ENCODE results near the gene MYLK3.
"Not testable (repeated sequence)": the region's sequence is repeated elsewhere in the genome, so short reads cannot be mapped to it uniquely, and the experiment has no call there.

Gene MYLK3

GRCh38 chr16:46788891-46789474 is 40.8 kb upstream of the MYLK3 start:
- TF ChIP-seq CTCF (IDR thresholded peaks at IDR 0.05; ENCODE audit: borderline replicate concordance, insufficient read depth, low read depth, low read length), result no peak
- no peak overlapping the region for H3K4me3 ChIP-seq (ENCODE audit: low read depth, low read length)

- no peak for TF ChIP-seq CTCF (IDR thresholded peaks at IDR 0.05; ENCODE audit: borderline replicate concordance, insufficient read depth, low read depth, low read length)
- H3K4me3 ChIP-seq (ENCODE audit: low read depth, low read length), result no peak overlapping the region
These were observed 39.8 kb upstream of the MYLK3 start for GRCh38 chr16:46787909-46788308.

GRCh38 chr16:46785076-46785845 is 37.1 kb upstream of the MYLK3 start:
- H3K4me3 ChIP-seq (ENCODE audit: low read depth, low read length), result no peak overlapping the region
- no peak for TF ChIP-seq CTCF (IDR thresholded peaks at IDR 0.05; ENCODE audit: borderline replicate concordance, insufficient read depth, low read depth, low read length)

- not testable (repeated sequence) for H3K4me3 ChIP-seq (ENCODE audit: low read depth, low read length)
These were observed 36.4 kb upstream of the MYLK3 start for GRCh38 chr16:46784569-46784968.

DNA sequence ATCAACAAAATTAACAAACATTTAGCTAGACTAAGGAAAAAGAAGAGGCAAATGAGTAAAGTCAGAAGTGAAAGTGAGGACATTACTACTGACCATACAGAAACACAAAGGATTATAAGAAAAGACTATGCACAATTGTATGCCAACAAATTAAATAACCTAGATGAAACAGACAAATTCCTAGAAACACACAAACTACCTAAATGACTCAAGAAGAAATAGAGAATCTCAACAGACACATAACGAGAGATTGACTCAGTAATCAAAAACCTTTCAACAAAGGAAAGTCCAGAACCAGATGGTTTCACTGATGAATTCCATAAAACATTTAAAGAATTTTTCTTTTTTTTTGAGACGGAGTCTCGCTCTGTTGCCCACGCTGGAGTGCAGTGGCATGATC is 35.7 kb upstream of the MYLK3 start:
- no peak overlapping the region for H3K4me3 ChIP-seq (ENCODE audit: low read depth, low read length)
- TF ChIP-seq CTCF (IDR thresholded peaks at IDR 0.05; ENCODE audit: borderline replicate concordance, insufficient read depth, low read depth, low read length), result no peak

DNA sequence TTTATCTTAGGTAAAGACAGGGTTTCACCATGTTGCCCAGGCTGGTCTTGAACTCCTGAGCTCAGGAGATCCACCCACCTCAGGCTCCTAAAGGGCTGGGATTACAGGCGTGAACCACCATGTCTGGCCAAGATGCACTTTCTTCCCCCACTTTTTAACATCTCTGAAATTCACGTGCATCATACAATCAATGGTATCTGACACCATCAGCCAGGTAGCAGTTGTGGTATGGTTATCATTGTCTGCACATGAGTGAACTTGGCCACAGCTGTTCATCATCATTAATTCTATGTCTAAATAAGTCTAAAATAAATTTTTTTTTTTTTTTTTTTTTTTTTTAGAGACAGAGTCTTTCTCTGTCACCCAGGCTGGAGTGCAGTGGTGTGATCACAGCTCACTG is 34.2 kb upstream of the MYLK3 start:
- H3K4me3 ChIP-seq (ENCODE audit: low read depth, low read length), result no peak overlapping the region
- TF ChIP-seq CTCF (IDR thresholded peaks at IDR 0.05; ENCODE audit: borderline replicate concordance, insufficient read depth, low read depth, low read length), result no peak

- H3K4me3 ChIP-seq (ENCODE audit: low read depth, low read length), result no peak overlapping the region
- no peak for TF ChIP-seq CTCF (IDR thresholded peaks at IDR 0.05; ENCODE audit: borderline replicate concordance, insufficient read depth, low read depth, low read length)
These were observed 29.7 kb upstream of the MYLK3 start for GRCh38 chr16:46777804-46778203.

Measured in GM12875 (cell line).